Coronary artery (tissue), 2 donors: Measurements from ENCODE around the gene PRSS38.

Experiments
- DNase-seq: peaks from one replicate; pipeline ENCODE4 v3.0.0-alpha.2; 2017; ENCODE audit warnings: low spot score
- H3K27ac ChIP-seq, 2 donors: fragments of 200-600 bp; sonication (generic); one replicate each; pipeline ENCODE4 v1.5.1; 2016 to 2019
- H3K4me3 ChIP-seq: fragments of 200-600 bp; sonication (generic); 2 replicates; pipeline ENCODE4 v1.5.1; 2016; ENCODE audit warnings: mild to moderate bottlenecking, moderate library complexity
- TF ChIP-seq, protein P1 (sequence below): fragments of 200-600 bp; sonication (generic); IDR thresholded peaks from one replicate; pipeline ENCODE4 v1.5.1; 2019; ENCODE audit warnings: antibody characterized with exemption

PRSS38 gene

DNA sequence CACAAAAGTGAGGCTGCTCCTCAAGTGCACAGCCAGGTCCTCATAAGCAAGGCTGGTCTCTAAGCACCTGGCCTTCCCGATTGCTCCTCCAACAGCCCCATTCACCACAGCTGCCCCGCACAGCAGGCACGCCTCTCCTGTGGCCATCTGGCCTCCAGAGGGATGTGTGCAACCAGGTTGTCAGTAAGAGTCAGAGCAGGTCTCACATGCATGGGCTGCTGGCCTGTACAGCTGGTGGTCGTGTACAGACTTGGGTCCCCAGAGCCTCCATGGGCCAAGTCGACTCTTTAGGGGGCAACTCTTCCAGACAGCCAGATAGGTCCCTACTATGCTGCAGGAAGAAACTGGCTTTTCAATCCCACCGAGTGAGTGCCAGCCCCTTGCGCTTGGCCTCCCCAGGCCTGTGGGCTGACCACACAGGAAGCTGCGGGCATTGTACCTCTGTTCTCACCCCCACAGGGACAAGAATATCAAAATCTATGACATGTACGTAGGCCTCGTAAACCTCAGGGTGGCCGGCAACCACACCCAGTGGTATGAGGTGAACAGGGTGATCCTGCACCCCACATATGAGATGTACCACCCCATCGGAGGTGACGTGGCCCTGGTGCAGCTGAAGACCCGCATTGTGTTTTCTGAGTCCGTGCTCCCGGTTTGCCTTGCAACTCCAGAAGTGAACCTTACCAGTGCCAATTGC, 1.4 kb downstream of the PRSS38 start:
- TF ChIP-seq, protein P1, sequence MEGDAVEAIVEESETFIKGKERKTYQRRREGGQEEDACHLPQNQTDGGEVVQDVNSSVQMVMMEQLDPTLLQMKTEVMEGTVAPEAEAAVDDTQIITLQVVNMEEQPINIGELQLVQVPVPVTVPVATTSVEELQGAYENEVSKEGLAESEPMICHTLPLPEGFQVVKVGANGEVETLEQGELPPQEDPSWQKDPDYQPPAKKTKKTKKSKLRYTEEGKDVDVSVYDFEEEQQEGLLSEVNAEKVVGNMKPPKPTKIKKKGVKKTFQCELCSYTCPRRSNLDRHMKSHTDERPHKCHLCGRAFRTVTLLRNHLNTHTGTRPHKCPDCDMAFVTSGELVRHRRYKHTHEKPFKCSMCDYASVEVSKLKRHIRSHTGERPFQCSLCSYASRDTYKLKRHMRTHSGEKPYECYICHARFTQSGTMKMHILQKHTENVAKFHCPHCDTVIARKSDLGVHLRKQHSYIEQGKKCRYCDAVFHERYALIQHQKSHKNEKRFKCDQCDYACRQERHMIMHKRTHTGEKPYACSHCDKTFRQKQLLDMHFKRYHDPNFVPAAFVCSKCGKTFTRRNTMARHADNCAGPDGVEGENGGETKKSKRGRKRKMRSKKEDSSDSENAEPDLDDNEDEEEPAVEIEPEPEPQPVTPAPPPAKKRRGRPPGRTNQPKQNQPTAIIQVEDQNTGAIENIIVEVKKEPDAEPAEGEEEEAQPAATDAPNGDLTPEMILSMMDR, result no peak

DNA sequence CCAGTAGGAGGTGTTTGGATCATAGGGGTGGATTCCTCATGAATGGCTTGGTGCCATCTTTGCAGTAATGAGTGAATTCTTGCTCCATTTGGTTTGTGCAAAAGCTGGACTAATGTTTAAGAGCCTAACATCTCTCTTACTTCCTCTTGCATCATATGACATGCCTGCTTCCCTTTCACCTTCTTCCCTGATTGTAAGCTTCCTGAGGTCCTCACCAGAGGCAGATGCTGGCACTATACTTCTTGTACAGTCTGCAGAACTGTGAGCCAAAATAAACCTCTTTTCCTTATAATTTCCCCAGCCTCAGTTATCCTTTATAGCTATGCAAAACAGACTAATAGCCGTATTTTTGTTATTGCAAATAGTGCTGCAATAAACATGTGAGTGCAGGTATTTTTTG, 8.1 kb downstream of the PRSS38 start:
- H3K27ac ChIP-seq, result no peak overlapping the region
- TF ChIP-seq, protein P1, result no peak
- no peak for DNase-seq

More for the DNA sequence above, 1.4 kb downstream of the PRSS38 start:
- Histone ChIP-seq H3K27ac (no peak overlapping the region), H3K4me3 (no peak overlapping the region)
- no peak for DNase-seq

DNA sequence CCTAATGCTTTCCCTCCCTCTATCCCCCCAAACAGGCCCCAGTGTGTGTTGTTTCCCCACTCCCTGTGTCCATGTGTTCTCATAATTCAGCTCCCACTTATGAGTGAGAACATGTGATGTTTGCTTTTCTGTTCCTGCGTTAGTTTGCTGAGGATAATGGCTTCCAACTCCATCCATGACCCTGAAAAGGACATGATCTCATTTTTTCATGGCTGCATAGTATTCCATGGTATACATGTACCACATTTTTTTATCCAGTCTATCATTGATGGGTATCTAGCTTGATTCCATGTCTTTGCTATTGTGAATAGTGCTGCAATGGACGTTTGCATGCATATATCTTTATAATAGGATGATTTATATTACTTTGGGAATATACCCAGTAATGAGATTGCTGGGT, 8.7 kb downstream of the PRSS38 start:
- DNase-seq, result no peak
- no peak overlapping the region for H3K27ac ChIP-seq
- H3K4me3 ChIP-seq, result no peak overlapping the region
- TF ChIP-seq, protein P1, result no peak

More for the DNA sequence above, 8.1 kb downstream of the PRSS38 start:
- H3K4me3 ChIP-seq, result no peak overlapping the region

DNA sequence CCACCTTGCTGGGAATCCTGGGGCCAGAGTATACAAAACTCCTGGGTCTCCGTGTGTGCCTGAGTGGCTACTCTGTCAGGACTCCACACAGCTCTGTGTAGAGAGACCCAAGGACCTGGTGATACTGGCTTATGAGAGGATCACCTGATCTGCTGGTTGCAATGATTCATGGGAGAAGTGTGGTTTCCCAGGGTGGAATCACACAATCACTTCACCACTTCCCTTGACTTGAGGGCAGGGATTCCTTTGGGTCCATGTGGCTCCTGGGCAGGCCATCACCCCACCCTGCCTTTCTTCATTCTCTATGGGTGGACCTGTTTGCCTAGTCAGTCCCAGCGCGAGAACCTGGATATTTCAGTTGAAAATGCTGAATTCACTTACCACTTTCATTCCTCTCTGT, 13.3 kb downstream of the PRSS38 start:
- no peak overlapping the region for H3K4me3 ChIP-seq
- no peak overlapping the region for H3K27ac ChIP-seq
- TF ChIP-seq, protein P1, result no peak
- DNase-seq, result no peak

DNA sequence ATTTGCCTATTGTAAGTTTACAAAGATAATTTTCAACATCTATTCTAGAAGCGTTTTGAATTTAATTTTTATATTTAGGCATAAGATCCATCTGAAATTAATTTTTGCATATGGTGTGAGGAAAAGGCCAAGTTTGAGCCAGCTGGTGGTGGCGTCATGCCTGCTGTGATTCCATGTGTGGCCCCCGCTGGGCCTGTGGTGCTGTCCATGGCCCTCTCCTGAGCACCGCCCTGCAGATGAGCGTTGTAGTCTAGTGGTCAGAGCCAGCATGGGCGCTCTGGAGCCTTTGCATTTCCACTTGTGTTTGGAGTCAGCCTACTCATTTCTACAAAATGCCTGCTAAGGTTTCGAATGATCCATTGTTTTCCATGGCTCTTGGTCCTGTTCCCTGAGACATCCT, 22.7 kb downstream of the PRSS38 start:
- DNase-seq, result no peak
- Histone ChIP-seq H3K4me3 (no peak overlapping the region), H3K27ac (no peak overlapping the region)
- TF ChIP-seq, protein P1, result no peak

DNA sequence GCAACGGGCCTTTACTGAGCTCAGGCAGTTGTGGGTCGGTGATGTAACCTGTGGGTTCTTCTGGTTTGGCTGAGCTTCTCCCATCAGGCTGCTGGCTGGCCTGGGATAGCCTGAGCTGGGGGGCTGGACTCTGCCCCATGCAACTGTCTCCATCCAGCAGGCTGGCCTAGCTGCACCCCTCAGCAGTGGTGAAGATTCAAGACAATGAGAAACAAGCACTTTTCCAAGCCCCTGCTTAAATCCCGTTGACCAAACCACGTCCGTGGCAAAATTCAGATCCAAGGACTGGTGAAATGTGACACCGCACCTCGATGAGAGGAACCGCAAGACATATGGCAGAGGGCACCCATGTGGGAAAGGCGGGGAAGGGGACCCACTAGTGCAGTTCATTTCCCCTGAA, 25.6 kb downstream of the PRSS38 start:
- no peak overlapping the region for H3K4me3 ChIP-seq
- TF ChIP-seq, protein P1, result no peak
- no peak for DNase-seq
- H3K27ac ChIP-seq, result no peak overlapping the region
